Thymus (tissue), 11 donors: ENCODE results near the gene ADAMTS18. TPM values are rescaled to one million over a fixed set of nuclear protein-coding genes. Genes with fewer than 3 reads are reported as not detected.
A peak's percentile ranks its signal among the peaks of the same experiment; 100 is the strongest.
"Not testable (repeated sequence)": the region's sequence is repeated elsewhere in the genome, so short reads cannot be mapped to it uniquely, and the experiment has no call there.

Experiments used
- DNase-seq, 9 donors: peaks; one replicate each; pipeline ENCODE4 v3.0.0-alpha.2; 2013; ENCODE audit warnings: low spot score in 9 of 9, low read depth in 6 of 9, missing footprints in 1 of 9
- H3K27ac ChIP-seq, 2 donors: one replicate each; pipeline ENCODE4 v1.5.1; 2013; ENCODE audit warnings: control low read depth in 1 of 2, low read depth in 1 of 2, low read length in 1 of 2, mild to moderate bottlenecking in 1 of 2, moderate library complexity in 1 of 2
- H3K27me3 ChIP-seq, 2 donors: one replicate each; pipeline ENCODE4 v1.5.1; 2013; ENCODE audit warnings: low read length in 1 of 2; ENCODE audit not compliant: control insufficient read depth in 2 of 2, insufficient read depth in 1 of 2
- H3K36me3 ChIP-seq, 2 donors: one replicate each; pipeline ENCODE4 v1.5.1; 2013; ENCODE audit warnings: low read length in 1 of 2, mild to moderate bottlenecking in 1 of 2, moderate library complexity in 1 of 2; ENCODE audit not compliant: control insufficient read depth in 2 of 2, insufficient read depth in 2 of 2
- H3K4me1 ChIP-seq, 2 donors: one replicate each; pipeline ENCODE4 v1.5.1; 2013; ENCODE audit warnings: low read length in 2 of 2; ENCODE audit not compliant: control insufficient read depth in 2 of 2, insufficient read depth in 2 of 2
- H3K4me3 ChIP-seq, 2 donors: one replicate each; pipeline ENCODE4 v1.5.1; 2013; ENCODE audit warnings: low read length in 2 of 2, control low read depth in 1 of 2, mild to moderate bottlenecking in 1 of 2
- H3K9me3 ChIP-seq, 2 donors: one replicate each; pipeline ENCODE4 v1.5.1; 2013; ENCODE audit warnings: low read length in 1 of 2, mild to moderate bottlenecking in 1 of 2; ENCODE audit not compliant: control insufficient read depth in 2 of 2, insufficient read depth in 1 of 2
- WGBS: extraction: QIAGEN DNeasy Blood & Tissue Kit; methylation state at CpG from one replicate; pipeline ENCODE4 v1.1.7; 2013; 5-methylcytosine and 5-hydroxymethylcytosine counted together
- polyA plus RNA-seq: library from polyadenylated mRNA; stranded (reverse); fragments of 200-250 nt; gene quantifications from one replicate; pipeline ENCODE4 v1.2.3, GENCODE V29; 2013
- total RNA-seq: library from RNA; stranded (reverse); fragments of 120-200 nt; gene quantifications from one replicate; pipeline ENCODE4 v1.2.4, GENCODE V29; 2013
- donor health status: healthy.

ADAMTS18 gene
- total and polyA plus RNA-seq, 2 donors = 1.1 to 1.4 TPM

- Histone ChIP-seq H3K27ac (no peak overlapping the region), H3K4me1 (no peaks in the 10 kb centered on the region), H3K27me3 (no peaks in the 10 kb centered on the region), H3K36me3 (no peaks in the 10 kb centered on the region), H3K9me3 (no peaks in the 10 kb centered on the region), H3K4me3 (no peak overlapping the region)
- DNase-seq = no peak
- 95% methylated on average over 2 of the region's 2 CpGs for WGBS
Measured at GRCh38 chr16:77276661-77277060, 158.2 kb downstream of the ADAMTS18 start.

GRCh38 chr16:77275303-77275702, 159.5 kb downstream of the ADAMTS18 start:
- WGBS = 94% methylated on average over 2 of the region's 2 CpGs
- not testable (repeated sequence) for H3K4me1 ChIP-seq, H3K9me3 ChIP-seq, H3K36me3 ChIP-seq, DNase-seq, H3K27me3 ChIP-seq, H3K4me3 ChIP-seq, H3K27ac ChIP-seq

GRCh38 chr16:77273815-77274214, 161.0 kb downstream of the ADAMTS18 start:
- Histone ChIP-seq H3K4me1 (no peaks in the 10 kb centered on the region), H3K27me3 (no peaks in the 10 kb centered on the region), H3K36me3 (no peaks in the 10 kb centered on the region), H3K4me3 (no peak overlapping the region), H3K27ac (peak overlapping the region in 1 of 2 donors; percentile 19), H3K9me3 (no peaks in the 10 kb centered on the region)
- 31% methylated on average over 3 of the region's 3 CpGs for WGBS
- DNase-seq = peak in 6 of 9 donors; percentile 1 to 40 (median 5)

- WGBS = 84% methylated on average over 8 of the region's 8 CpGs
- Histone ChIP-seq H3K4me1 (no peaks in the 10 kb centered on the region), H3K36me3 (no peaks in the 10 kb centered on the region), H3K4me3 (no peak overlapping the region), H3K9me3 (no peaks in the 10 kb centered on the region), H3K27me3 (no peaks in the 10 kb centered on the region), H3K27ac (no peak overlapping the region)
- no peak for DNase-seq
Measured at GRCh38 chr16:77271532-77272426, 163.1 kb downstream of the ADAMTS18 start.

GRCh38 chr16:77266185-77266584, 168.6 kb downstream of the ADAMTS18 start:
- not testable (repeated sequence) for H3K27me3 ChIP-seq, H3K4me1 ChIP-seq, H3K4me3 ChIP-seq, H3K27ac ChIP-seq, H3K9me3 ChIP-seq, DNase-seq, H3K36me3 ChIP-seq
- 89% methylated on average over 1 of the region's 1 CpG for WGBS

GRCh38 chr16:77262971-77263370, 171.9 kb downstream of the ADAMTS18 start:
- no peak overlapping the region for H3K4me3 ChIP-seq
- DNase-seq = no peak
- no peaks in the 10 kb centered on the region for H3K36me3 ChIP-seq
- no peaks in the 10 kb centered on the region for H3K4me1 ChIP-seq
- 87% methylated on average over 3 of the region's 3 CpGs for WGBS
- H3K9me3 ChIP-seq = no peaks in the 10 kb centered on the region
- H3K27me3 ChIP-seq = no peaks in the 10 kb centered on the region
- no peak overlapping the region for H3K27ac ChIP-seq

GRCh38 chr16:77250400-77250799, 184.4 kb downstream of the ADAMTS18 start:
- no peak overlapping the region for H3K4me3 ChIP-seq
- no peaks in the 10 kb centered on the region for H3K4me1 ChIP-seq
- DNase-seq = no peak
- no peaks in the 10 kb centered on the region for H3K27me3 ChIP-seq
- 94% methylated on average over 4 of the region's 4 CpGs for WGBS
- H3K9me3 ChIP-seq = no peaks in the 10 kb centered on the region
- no peak overlapping the region for H3K27ac ChIP-seq
- H3K36me3 ChIP-seq = no peaks in the 10 kb centered on the region

- Histone ChIP-seq H3K4me1 (no peaks in the 10 kb centered on the region), H3K27me3 (no peaks in the 10 kb centered on the region), H3K4me3 (no peak overlapping the region), H3K27ac (no peak overlapping the region), H3K9me3 (no peaks in the 10 kb centered on the region), H3K36me3 (no peaks in the 10 kb centered on the region)
- 94% methylated on average over 2 of the region's 2 CpGs for WGBS
- DNase-seq = no peak
Measured at GRCh38 chr16:77246150-77246549, 188.7 kb downstream of the ADAMTS18 start.

- WGBS = 98% methylated on average over 5 of the region's 5 CpGs
- not testable (repeated sequence) for H3K9me3 ChIP-seq, DNase-seq
Measured at GRCh38 chr16:77242471-77242870, 192.4 kb downstream of the ADAMTS18 start.

More at GRCh38 chr16:77242471-77242870, 192.4 kb downstream of the ADAMTS18 start:
- not testable (repeated sequence) for H3K4me3 ChIP-seq, H3K36me3 ChIP-seq, H3K27me3 ChIP-seq, H3K27ac ChIP-seq, H3K4me1 ChIP-seq
